CD4-positive, alpha-beta T cell treated with Interferon alpha-2 for 1 hour (primary cell): ENCODE data around the gene CNTN4.
"Not testable (repeated sequence)": the region's sequence is repeated elsewhere in the genome, so short reads cannot be mapped to it uniquely, and the experiment has no call there.

Experiments
- DNase-seq, 2 donors: peaks; one replicate each; pipeline ENCODE4 v3.0.0-alpha.2; 2020 to 2022

CNTN4 gene

DNA sequence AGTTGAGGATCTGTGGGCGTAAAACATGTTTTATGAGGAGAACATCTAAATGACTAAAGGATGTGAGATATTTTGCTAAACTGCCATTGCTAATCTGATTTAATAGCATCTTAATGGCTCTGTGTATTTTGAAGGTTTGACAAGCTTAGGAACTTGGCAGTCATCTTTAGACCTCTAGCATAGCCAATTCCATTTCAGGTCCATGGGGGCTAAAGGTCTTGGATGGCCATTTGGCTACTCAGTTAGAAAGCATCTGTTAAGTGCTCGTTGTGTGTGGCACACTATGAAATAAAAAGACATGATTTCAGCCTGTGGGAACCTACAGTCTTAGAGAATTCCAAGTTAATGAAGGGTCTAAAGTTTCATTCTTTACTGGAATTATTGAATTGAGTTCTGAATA lies 775.3 kb downstream of the CNTN4 start:
- DNase-seq = no peak

DNA sequence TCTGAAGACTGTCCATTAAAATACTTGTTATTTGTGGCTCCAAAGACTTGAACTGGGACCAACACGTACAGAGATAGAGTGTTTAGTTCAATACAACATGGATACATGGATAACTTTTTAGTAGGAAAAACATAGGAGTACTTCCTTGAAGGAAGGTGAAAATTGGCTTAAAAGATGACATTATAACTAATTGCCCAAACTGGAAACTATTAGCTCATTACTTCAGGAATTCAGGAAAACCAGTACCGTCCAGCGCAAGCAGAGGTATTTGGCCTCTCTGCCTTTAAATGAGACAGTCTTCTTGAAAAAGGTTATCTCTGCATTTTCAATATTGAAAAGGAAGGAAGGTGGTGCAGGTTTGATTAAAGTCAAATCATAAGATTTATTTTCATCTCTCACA lies 777.0 kb downstream of the CNTN4 start:
- DNase-seq = no peak

DNA sequence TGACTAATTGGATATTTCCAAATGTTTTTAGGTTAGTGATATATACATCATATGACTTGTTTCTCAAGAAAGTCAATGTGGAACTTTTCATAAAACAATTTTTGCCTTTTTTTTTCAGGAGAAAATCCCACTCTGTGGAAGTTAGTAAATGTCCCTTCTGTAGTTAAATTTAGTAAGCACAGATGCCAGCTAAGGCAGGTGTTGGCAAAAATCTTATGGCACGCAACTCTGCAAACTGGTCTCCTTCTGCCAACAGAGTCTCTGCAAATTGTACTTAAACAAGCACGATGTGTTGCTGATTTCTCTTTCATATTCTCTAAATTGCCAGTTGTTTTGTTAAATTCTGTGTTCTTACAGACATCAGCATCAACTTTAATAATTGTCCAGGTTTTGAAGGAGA lies 777.7 kb downstream of the CNTN4 start:
- no peak for DNase-seq

DNA sequence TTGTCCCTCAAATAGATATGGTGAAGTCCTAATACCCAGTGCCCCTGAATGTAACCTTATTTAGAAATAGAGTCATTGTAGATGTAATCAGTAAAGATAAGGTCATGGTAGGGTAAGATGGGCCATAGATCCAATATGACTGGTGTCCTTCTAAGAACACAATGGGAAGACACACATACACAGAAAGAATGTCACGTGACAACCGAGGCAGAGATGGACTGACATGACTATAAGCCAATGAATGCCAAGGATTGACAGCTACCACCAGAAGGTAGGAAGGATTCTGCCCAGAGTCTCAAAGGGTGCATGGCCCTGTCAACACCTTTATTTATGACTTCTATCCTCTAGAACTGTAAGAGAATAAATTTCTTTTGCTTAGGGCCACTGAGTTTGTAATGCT lies 780.4 kb downstream of the CNTN4 start:
- no peak for DNase-seq

DNA sequence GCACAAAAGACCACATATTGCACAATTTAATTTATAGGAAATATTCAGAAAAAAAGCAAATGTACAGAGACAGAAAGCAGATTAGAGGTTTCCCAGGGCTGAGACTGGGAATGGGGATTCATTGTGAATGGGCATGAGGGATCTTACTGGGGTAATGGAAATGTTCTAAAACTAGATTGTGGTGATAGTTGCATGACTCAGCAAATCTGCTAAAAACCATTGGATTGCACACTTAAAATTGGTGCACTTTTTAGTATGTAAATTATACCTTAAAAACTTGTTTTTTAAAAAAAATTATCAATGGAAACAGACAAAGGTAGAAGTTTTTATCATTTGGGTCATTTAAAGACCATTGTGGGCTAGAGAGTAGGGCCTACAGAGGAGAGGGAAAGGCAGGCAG lies 780.9 kb downstream of the CNTN4 start:
- DNase-seq = no peak

DNA sequence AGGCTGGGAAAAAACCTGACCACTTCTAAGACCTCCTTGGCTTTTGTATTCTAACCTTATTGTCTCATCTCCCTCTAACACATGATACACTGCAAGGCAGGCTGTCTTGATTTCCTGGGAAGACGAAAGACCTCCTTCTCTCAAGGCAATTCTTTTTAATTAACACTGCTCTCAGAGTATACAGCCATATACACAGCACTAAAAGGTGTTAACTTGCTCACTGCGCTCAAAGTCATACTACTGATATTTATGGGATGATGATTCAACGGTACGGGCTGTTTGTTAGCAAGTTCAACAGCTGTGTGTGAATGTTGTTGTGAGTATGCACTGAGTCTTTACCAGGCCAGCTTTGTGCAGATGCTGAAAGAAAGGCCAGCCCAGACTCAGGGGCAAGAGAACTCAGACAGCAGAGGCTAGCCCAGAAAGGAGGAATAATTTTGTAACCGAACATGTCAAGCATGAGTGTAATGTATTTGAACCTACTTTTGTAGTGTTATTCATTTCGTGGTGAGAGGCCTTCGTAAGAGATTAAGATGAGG lies 781.6 kb downstream of the CNTN4 start:
- DNase-seq = no peak

DNA sequence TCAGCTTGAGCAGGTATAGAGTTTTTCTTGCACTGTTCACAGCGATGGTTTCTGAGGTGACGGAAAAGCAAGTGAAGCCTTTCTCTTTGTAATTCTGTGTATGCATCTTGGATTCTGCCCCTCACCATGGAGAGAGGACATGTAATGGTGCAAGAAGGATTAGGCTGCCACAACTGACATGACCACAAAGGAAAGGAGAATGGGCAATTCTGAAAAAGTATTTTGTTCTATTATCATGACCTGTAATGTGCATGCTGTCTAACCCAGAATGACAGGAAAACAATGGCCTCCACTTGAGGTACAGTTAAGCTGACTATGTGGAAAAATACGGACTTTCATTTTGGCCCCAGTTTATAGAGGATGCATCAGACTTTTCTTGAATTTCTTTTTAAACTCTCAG lies 784.6 kb downstream of the CNTN4 start:
- no peak for DNase-seq

DNA sequence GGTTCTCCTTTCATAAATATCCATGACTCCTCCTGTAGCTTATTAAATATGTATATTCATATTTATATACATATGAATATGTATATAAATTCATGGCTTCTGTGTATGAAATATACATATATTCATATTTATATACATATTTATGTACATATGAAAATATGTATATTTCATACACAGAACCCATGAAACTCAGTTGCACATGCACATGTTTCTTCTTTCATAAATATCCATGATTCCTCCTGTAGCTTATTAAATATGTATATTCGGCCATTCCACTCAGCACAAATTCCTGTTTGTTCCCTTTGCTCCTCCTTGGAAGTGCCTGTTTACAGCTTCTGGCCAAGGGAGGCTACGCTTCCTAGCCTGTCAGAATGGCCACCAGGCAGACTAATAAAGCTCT lies 789.9 kb downstream of the CNTN4 start:
- DNase-seq = no peak

DNA sequence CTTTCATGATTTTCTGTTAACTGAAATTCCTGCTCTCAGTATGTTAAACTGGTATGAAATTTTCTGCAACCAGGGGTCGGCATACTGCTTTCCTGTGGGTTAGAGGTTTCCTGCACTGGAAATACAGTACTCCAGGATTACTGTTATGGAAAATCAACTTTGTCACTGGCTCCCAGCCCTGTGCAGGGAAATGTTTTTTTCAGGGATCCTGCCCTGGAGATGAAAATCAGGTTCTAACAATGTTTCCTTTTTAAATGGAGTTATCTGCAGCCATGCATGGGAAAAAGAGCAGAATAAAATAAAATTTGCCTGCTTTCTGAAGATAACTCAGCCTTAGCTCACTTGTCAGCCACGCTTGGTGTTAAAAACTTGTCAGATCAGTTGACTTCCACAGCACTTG lies 791.1 kb downstream of the CNTN4 start:
- no peak for DNase-seq

DNA sequence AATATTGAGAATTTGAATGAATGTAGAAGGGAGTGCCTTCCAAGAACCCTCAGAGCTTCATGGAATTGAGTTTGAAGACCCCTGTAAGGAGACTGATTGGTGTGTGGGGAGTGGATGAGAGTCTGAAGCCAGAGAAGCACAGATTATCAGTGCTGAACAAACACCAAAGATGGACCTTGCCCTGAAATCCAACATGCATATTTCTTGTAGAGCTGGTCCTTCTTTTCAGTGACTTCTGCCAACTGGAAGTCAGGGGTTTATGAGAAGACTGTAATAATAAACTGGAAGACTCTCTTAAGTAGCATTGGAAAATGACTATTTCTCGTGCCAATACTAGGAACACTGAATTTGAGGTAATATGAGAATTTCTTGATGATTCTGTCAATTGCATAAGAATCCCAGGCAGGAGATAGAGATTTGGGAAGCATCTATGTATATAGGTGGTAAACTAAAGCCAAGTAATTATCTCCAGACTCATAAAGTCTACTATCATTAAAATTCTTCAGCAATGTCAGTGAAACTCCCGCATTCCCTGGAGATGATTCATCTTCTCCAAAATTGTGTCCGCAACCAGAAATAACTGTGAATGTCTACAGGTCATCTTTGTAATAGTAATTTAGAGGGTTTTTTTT lies 797.8 kb downstream of the CNTN4 start:
- no peak for DNase-seq

DNA sequence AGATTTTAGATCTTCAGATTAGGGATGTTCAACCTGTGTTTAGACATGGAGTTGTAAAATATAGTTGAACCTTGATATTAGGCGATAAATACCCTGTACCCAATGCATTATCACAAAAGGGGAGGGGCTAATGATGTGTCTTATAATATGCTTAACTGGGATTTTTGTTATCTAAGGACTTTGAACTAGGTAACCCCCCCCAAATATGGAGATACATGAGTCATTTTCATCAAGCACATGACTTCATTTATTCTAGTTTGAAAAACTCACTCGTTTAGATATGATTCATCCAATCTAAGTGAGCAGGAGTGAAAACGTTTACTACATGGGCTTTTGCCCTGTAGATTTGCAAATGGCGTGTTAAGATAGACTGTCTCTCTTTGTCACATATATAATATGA lies 799.2 kb downstream of the CNTN4 start:
- DNase-seq = no peak

DNA sequence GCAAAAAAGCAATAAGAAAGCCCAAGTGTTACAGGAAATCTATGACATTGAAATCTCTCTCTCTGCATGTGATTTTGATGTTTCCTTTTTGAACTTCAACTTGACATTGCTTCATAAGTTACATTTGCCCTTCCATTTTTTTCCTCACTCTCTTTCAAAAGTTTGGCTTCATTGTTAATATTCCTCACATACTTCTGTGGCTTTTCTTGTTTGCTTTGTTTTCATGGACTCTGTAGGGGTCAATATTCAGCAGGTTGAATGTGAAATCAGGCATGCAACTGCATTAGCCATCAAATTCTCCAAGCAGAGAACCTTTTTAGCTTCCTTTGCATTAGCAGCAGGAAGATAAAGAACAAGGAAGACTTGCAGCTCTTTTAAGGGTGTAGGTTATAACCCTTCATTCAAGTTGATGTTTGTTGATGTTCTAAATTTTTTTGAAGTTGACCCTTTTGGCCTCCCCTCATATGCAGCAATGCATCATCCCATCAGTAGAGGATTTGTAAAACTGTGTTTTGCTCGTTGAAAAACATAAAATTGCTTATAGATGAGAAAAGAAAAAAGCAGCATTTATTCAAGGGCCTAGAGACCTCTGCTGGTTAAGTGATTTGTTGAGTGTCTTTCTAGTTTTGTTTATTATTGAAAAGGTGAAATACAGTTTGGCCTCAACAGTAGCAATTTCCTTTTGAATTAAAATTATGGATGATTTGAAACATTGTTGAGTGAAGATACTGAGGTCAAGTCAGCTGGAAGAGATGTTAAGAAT lies 800.1 kb downstream of the CNTN4 start:
- DNase-seq = no peak

DNA sequence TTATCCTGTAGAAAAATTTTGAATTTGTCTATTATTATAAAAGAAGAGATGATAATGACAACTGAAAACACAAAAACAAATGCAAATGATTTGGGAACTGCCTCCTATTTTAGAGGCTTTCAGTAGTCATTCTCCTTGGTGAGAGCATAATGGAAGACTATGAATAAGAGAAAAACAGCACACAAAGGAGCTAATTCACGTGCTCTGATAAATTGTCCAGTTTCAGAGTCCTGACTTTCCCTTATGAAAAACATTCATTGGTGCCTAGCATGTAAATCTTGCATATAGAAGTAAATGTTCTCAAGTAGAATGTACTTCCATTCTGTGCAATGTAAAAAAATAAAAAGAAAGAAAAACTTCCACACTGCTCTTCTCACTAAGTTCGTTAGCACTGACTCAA lies 805.4 kb downstream of the CNTN4 start:
- DNase-seq = no peak

DNA sequence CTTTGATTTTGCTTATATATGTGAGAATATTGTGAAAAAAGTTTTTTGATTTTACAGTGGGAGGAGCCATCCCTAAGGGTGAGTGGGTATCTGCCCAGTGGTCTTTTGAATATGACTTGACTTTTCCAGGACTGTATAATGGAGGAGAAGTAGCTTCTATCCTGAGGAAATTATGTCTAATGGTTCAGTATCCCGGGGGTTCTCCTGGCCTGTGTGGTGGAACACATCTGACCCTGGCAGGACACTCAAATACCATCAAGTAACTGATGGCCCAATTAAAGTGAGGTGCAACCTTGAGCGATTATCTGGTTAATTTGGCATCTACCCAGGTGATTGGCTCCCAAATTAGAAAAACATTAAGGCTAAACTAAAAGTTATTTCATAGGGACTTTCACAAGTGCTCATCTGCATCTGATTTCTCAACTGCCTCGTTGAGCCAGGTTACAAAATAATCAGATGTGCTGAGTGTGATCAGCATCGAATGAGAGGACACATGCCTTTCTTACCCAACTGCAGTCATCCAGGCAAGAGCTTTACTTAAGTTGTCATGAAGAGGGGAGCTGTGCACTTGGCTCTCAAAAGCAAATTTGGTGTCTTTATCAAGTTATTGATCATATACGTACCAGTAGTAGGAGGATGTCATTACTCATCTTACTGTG lies 810.2 kb downstream of the CNTN4 start:
- no peak for DNase-seq

DNA sequence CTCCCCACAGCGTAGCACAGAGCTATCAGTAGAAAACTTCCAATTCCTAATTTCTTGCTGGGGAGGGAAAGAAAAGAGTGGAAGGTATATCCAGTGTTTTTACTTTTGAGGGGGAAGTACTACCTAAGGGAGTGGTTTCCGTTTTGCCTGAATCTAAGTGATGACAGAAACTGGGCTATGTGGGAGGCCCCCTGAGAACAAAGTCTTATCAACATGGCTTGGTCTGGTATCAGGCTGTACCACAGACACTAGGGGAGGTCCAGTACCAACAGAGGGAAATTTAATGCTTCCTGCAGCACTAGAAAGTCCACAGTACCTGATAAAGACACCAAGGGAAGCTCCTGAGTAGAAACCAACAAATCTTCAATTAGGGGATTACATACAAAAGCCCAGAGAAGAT lies 812.3 kb downstream of the CNTN4 start:
- no peak for DNase-seq

DNA sequence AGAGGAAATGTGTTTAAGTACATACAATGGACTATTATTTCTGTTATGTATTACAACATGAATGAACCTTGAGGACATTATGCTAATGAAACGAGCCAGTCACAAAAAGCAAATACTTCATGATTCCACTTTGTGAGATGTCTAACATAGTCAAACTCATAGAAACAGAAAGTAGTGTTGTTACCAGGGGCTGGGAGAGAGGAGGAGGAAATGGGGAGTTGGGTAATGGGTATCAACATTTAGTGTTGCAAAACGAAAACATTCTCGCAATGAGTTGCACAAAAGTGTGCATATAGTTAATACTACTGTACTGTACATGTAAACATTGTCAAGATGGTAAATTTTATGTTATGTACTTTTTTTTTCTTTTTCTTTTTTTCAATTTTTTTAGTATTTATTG lies 817.2 kb downstream of the CNTN4 start:
- no peak for DNase-seq

DNA sequence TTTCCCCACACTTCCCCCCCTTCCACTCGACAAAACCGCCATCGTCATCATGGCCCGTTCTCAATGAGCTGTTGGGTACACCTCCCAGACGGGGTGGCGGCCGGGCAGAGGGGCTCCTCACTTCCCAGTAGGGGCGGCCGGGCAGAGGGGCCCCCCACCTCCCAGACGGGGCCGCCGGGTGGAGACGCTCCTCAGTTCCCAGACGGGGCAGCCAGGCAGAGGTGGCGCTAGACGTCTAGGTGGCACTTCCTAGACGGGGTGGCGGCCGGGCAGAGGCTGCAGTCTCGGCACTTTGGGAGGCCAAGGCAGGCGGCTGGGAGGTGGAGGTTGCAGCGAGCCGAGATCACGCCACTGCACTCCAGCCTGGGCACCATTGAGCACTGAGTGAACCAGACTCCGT lies 818.0 kb downstream of the CNTN4 start:
- not testable (repeated sequence) for DNase-seq

DNA sequence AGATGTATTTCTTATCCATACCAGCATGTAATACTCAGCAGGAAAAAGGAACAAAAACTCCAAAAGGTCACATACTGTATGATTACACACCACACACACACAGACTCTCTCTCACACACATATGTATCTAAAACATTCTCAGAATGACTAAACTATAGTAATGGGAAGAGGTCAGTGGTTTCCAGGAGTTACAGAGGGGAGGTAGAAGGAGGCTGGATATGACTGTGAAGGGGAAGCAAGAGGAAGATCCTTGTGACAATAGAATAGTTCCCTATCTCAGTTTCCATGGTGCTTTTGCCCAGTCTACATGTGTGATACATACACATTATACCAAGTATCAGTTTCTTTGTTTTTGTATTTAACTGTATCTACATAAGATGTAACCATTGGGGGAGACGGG lies 821.4 kb downstream of the CNTN4 start:
- no peak for DNase-seq

DNA sequence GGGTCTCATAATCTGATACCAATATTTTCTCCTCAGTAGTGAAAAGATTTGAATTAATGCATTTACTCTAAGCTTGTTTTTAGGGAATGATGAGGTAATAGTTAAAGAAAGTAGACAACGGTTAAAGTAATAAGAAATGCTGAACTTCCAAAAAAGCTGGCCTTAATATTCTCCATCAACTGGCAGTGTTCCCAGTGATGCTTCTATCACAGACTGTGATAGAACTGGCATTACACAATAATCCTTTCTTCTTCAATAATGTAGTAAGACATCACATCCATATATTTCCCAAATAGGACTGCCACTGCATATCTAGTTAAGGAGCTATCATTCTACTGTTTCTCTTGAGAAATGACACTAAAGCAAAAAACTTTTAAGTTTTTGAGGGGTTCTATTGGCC lies 822.8 kb downstream of the CNTN4 start:
- no peak for DNase-seq

DNA sequence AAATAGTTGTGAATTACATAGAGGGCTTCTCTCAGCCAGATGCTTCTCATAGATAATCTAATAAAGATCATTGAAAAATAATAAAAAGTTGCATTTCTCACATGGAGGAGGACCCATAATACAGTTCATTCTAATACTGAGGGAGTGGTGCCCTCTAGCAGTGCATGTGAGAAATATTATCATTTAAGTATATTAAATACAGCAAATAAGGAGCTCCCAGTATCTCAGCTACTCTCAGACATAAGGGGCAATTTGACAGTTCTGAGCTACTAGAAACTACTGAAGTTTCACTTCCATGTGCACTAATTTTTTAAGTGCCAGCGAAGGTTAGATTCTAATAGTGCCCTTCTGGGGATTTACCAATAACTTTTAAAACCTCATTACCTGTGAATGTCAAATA lies 823.2 kb downstream of the CNTN4 start:
- DNase-seq = peak in 1 of 2 donors; percentile 13

DNA sequence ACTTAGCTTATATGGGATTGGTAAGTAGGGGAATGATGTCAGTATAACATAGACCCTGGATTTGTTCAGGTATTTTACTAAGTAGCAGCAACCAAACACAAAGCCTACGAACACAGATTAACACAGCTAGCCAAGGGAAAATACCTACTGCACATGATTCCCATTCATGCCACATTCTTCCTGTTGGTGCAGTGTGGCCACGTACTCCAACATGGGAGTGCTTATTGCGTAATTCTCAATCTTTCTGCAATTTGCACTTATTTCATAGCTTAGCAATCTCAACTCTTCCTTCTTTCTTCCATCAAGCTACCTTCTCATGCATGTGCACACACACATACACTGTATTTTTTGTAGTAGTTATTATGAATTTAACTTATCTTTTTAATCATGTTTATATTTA lies 824.7 kb downstream of the CNTN4 start:
- no peak for DNase-seq

DNA sequence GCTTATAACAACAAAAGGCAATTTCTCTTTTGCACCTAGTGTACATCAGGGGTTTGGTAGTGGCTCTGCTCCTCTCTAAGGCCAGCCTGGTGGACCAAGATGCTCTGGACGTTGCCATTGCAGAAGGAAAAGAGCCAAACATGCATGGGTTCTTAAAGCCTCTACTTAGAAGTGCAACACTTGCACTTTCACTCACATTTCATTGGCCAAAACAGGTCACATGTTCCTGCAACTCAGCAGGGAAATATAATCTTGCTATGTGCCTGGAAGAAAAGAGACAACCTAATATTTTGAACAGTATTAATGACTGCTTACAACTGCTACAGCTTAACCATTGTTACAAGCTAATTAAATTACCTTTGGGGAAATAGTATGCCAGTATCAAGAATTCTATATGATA lies 828.6 kb downstream of the CNTN4 start:
- DNase-seq = no peak

DNA sequence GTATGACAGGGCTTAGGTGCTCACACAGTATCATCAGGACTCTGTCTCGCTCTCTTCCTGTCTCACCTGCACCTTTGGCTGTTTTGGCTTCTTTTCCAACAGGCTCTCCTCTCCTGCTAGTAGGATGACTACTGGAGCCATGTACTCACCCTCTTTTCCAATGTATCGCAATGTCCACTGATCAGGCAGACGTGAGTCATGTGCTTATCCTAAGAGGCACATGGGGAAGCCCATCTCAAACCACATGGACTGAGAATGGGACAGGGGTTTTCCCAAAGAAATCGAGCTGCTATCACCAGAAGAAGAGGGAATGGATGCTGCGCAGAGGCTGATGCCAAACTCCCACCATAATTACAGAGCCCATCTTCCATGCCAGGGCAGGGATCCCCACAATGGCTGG lies 830.9 kb downstream of the CNTN4 start:
- DNase-seq = no peak

DNA sequence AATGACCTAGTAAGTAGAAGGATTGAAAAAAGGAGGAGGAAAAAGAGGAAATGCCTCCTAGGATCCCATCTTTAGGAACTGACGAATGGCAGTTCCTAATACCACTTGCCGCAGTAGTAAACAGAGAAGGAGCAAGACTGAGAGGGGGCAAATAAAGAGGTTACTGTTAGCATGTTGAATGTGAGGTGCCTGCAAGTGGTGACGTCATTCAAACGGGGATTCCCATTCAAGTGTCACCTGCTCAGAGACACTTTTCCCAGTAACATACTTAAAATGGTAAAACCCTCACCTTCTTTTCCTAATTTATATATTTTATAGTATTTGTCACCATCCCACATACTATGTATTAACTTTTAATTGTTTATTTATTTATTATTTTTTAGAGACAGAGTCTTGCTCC lies 832.6 kb downstream of the CNTN4 start:
- no peak for DNase-seq
